ENCODE results near the gene SEC61G. TPM values are rescaled to one million over a fixed set of nuclear protein-coding genes. Genes with fewer than 3 reads are reported as not detected.

The SEC61G gene
- total RNA-seq, 1 experiment from 2014 or later: 176 TPM

DNA sequence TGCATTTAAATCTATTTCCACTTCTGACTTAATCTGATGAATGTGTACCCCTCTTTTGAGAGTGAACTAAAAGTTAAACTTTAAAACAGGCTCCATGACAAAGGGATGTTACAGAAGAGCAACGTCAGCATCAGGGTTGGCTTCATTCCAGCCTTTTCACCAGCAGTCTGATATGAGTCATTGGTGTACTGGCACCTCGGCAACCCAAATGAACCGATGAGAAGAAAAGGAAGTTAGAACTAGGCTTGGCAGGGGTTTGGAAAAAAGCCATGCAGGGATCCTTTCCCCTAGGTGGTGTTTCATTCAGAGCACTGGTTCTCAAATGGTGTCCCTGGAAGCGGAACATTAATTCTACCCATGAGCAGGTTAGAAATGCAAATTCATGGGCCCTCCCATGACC, 53.6 kb downstream of the SEC61G start:
- no peaks in the 10 kb centered on the region for H3K27me3 ChIP-seq (ENCODE audit: insufficient read depth, low read length)
- no peak overlapping the region for H3K4me2 ChIP-seq (ENCODE audit: insufficient read depth, insufficient read length, low read length)
- no peak overlapping the region for H3K56ac ChIP-seq (ENCODE audit: insufficient read length, low read depth, low read length)
- no peak overlapping the region for H2BK12ac ChIP-seq (ENCODE audit: insufficient read length, low read depth, low read length)
- DNase-seq: no peak
- H3K79me1 ChIP-seq (ENCODE audit: insufficient read depth, low read depth, low read length, poor library complexity, severe bottlenecking): no peaks in the 10 kb centered on the region
- H3K18ac ChIP-seq (ENCODE audit: insufficient read length, low read depth, low read length): no peak overlapping the region
- H2AFZ ChIP-seq (ENCODE audit: low read length): no peak overlapping the region
- Mint-ChIP-seq H3K4me1 (no peaks in the 10 kb centered on the region), H3K9me3 (peaks cover 19 to 29% of the 10 kb centered on the region in 2 experiments), H3K27ac (no peak overlapping the region; a peak in 1 of 7 replicates), H3K36me3 (ENCODE audit: insufficient read depth in 1 of 3, low read depth in 3 of 3) (peaks cover 10 to 13% (median 13%) of the 10 kb centered on the region in 3 experiments), H3K4me3 (no peak overlapping the region), H3K27me3 (ENCODE audit: low read depth) (peaks cover 2% of the 10 kb centered on the region)
- no peak overlapping the region for H2BK5ac ChIP-seq (ENCODE audit: insufficient read length, low read length)
- H2BK20ac ChIP-seq (ENCODE audit: low read depth, low read length, poor library complexity, severe bottlenecking): no peak overlapping the region
- H3K23me2 ChIP-seq (ENCODE audit: insufficient read length, low read depth, low read length, poor library complexity, severe bottlenecking): no peaks in the 10 kb centered on the region
- no peak overlapping the region for H3T11ph ChIP-seq (ENCODE audit: low read length)
- H4K5ac ChIP-seq (ENCODE audit: insufficient read length, low read depth, low read length): no peak overlapping the region
- WGBS (ENCODE audit: extremely low coverage, insufficient read length, low lambda C conversion rate): no CpG with 5 or more reads among the region's 4 CpGs
- H3K23ac ChIP-seq (ENCODE audit: insufficient read length, low read depth, low read length): no peak overlapping the region
- no peaks in the 10 kb centered on the region for H3K4me1 ChIP-seq (ENCODE audit: insufficient read depth, low read length)
- TF ChIP-seq, protein P1, sequence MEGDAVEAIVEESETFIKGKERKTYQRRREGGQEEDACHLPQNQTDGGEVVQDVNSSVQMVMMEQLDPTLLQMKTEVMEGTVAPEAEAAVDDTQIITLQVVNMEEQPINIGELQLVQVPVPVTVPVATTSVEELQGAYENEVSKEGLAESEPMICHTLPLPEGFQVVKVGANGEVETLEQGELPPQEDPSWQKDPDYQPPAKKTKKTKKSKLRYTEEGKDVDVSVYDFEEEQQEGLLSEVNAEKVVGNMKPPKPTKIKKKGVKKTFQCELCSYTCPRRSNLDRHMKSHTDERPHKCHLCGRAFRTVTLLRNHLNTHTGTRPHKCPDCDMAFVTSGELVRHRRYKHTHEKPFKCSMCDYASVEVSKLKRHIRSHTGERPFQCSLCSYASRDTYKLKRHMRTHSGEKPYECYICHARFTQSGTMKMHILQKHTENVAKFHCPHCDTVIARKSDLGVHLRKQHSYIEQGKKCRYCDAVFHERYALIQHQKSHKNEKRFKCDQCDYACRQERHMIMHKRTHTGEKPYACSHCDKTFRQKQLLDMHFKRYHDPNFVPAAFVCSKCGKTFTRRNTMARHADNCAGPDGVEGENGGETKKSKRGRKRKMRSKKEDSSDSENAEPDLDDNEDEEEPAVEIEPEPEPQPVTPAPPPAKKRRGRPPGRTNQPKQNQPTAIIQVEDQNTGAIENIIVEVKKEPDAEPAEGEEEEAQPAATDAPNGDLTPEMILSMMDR (conservative IDR thresholded peaks at IDR 0.05): no peak
- no peak overlapping the region for H2BK15ac ChIP-seq (ENCODE audit: low read depth, low read length)
- H4K20me1 ChIP-seq (ENCODE audit: control insufficient read depth, insufficient read depth, insufficient read length): peaks cover 3% of the 10 kb centered on the region
- no peak overlapping the region for H4K91ac ChIP-seq (ENCODE audit: insufficient read length, low read depth, low read length)
- no peak overlapping the region for H3K4ac ChIP-seq (ENCODE audit: low read depth, low read length)
- H3K9me3 ChIP-seq (ENCODE audit: control insufficient read depth, low read depth, low read length): no peaks in the 10 kb centered on the region
- no peak overlapping the region for H4K8ac ChIP-seq (replicated peaks; ENCODE audit: insufficient read length, low read depth, low read length)
- H2BK120ac ChIP-seq (ENCODE audit: low read depth, low read length, poor library complexity, severe bottlenecking): no peak overlapping the region
- no peak overlapping the region for H3K27ac ChIP-seq (ENCODE audit: insufficient read length, low read depth, low read length)
- H3K9ac ChIP-seq (ENCODE audit: extremely low read depth, insufficient read length, low read length): no peak overlapping the region
- no peaks in the 10 kb centered on the region for H3K79me2 ChIP-seq (ENCODE audit: insufficient read depth, low read length)
- no peak overlapping the region for H3K14ac ChIP-seq (ENCODE audit: insufficient read depth, low read length)
- H2AK5ac ChIP-seq (ENCODE audit: insufficient read length, low read length): no peak overlapping the region
